ENCODE results near the gene ARF1.

Gene ARF1

GRCh38 chr1:228082214-228082917 lies at the start of gene ARF1:
ARF1 (plus strand) TSS chr1:228082708; CDS start chr1:228097115, 14,407 bp downstream.
- peak; percentile 94 for DNase-seq (ENCODE audit: low spot score)

- DNase-seq (ENCODE audit: low spot score) = no peak
Measured at GRCh38 chr1:228033376-228033775, 49.1 kb upstream of the ARF1 start.

- DNase-seq (ENCODE audit: low spot score) = no peak
Measured at GRCh38 chr1:228034954-228035837, 47.3 kb upstream of the ARF1 start.

- DNase-seq (ENCODE audit: low spot score) = no peak
Measured at GRCh38 chr1:228035844-228036243, 46.7 kb upstream of the ARF1 start.

GRCh38 chr1:228036701-228037231 lies 45.7 kb upstream of the ARF1 start:
- DNase-seq (ENCODE audit: low spot score) = no peak

- DNase-seq (ENCODE audit: low spot score) = peak; percentile 63
Measured at GRCh38 chr1:228037401-228038386, 44.8 kb upstream of the ARF1 start.

GRCh38 chr1:228038387-228039005 lies 44.0 kb upstream of the ARF1 start:
- DNase-seq (ENCODE audit: low spot score) = no peak

- DNase-seq (ENCODE audit: low spot score) = no peak
Measured at GRCh38 chr1:228039006-228039903, 43.3 kb upstream of the ARF1 start.

- DNase-seq (ENCODE audit: low spot score) = no peak
Measured at GRCh38 chr1:228039986-228040385, 42.5 kb upstream of the ARF1 start.

- no peak for DNase-seq (ENCODE audit: low spot score)
Measured at GRCh38 chr1:228041316-228041715, 41.2 kb upstream of the ARF1 start.

- DNase-seq (ENCODE audit: low spot score) = no peak
Measured at GRCh38 chr1:228042508-228042907, 40.0 kb upstream of the ARF1 start.

- peak; percentile 78 for DNase-seq (ENCODE audit: low spot score)
Measured at GRCh38 chr1:228043281-228043848, 39.1 kb upstream of the ARF1 start.

- DNase-seq (ENCODE audit: low spot score) = no peak
Measured at GRCh38 chr1:228044961-228045360, 37.5 kb upstream of the ARF1 start.

- DNase-seq (ENCODE audit: low spot score) = no peak
Measured at GRCh38 chr1:228045405-228045804, 37.1 kb upstream of the ARF1 start.

- no peak for DNase-seq (ENCODE audit: low spot score)
Measured at GRCh38 chr1:228045871-228046270, 36.6 kb upstream of the ARF1 start.

- DNase-seq (ENCODE audit: low spot score) = no peak
Measured at GRCh38 chr1:228046421-228047182, 35.9 kb upstream of the ARF1 start.

- DNase-seq (ENCODE audit: low spot score) = no peak
Measured at GRCh38 chr1:228047183-228047466, 35.4 kb upstream of the ARF1 start.

- DNase-seq (ENCODE audit: low spot score) = no peak
Measured at GRCh38 chr1:228048120-228048519, 34.4 kb upstream of the ARF1 start.

- no peak for DNase-seq (ENCODE audit: low spot score)
Measured at GRCh38 chr1:228048659-228049298, 33.7 kb upstream of the ARF1 start.
